GM21367 (cell line): Measurements from ENCODE around the gene TNFAIP1.
"Not testable (repeated sequence)": the region's sequence is repeated elsewhere in the genome, so short reads cannot be mapped to it uniquely, and the experiment has no call there.

ENCODE experiments used
- ATAC-seq: cut with Tn5 transposase; IDR thresholded peaks from one replicate; pipeline ENCODE4 v1.9.1; 2021; ENCODE audit not compliant: unreplicated experiment

The TNFAIP1 gene

GRCh38 chr17:28324267-28324745, 11.3 kb upstream of the TNFAIP1 start:
- no peak for ATAC-seq

DNA sequence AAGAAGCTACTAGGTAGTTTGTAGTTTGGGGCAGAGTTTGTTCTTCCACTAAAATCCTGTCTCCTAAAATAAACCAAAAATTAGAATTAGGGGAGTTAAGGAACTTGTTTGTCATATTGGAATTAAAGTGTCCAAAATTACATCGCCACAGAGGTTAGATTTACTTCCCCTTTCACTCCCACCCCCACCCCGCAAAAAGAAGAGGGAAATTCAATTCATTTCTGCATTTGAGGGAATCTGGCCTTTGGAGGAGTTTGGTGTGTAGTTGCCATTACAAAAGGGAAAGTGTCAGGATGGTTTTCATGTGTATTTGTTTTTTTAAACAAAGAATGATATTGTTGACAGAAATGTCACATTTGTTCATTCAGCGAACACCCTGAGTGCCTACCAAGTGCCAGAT, 10.8 kb upstream of the TNFAIP1 start:
- ATAC-seq, result no peak

GRCh38 chr17:28325211-28325610, 10.3 kb upstream of the TNFAIP1 start:
- ATAC-seq, result no peak

DNA sequence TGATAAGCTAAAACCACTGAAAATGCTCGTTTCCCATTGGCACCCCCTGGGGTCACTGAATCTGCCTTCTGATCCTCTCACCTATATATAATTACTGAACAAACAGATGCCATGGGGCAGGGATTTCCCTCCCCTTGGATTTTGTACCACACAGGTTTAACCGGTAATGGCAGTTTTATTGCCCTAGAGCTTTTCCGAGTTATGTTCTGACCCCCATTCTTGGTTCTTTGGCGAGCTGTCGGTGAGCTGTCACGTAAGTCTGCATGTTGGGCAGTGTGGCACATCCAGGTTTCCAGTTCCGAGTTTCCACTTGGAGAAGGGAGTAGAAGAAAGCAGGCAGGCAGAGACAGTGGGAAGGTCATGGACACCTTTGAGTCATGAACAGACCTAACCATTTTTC, 9.4 kb upstream of the TNFAIP1 start:
- no peak for ATAC-seq

DNA sequence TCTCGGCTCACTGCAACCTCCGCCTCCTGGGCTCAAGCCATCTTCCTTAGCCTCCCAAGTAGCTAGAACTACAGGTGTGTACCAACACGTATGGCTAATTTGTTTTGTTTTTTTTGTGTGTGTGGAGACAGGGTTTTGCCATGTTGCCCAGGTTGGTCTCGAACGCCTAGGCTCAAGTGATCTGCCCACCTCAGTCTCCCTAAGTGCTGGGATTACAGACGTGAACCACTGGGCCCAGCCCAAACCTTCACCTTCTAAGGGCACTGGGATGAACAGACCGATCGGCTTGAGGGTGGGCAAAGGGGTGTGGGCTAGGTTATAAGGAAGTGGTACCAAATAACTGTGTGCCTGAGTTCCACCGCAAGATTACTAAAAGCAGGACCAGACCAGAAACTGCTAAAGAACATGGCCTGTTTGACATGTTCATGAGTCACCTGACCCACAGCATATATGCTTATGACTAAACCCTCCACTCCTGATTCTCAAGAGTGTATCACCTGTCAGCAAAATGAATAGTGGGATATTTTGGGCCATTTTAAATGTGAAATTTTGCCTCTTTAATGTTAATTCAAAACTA, 8.4 kb upstream of the TNFAIP1 start:
- no peak for ATAC-seq

DNA sequence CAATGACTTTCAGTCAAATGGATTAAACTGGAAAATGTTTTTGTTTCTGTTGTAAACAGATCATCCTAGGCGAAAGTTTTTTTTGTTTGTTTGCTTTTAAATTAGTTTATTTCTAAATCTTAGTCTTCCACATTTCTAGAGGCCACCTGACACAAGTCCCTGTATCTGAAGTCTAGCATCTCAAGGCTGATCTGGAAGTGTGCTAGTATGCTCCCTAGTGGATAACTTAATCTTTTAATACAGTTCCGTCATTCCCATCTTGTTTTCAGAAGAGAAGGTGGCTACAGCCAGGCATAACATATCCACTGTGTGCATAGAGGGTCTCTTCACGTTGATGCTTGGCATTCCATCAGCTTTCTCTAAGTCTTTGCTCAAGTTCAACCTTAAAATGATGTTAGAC, 7.9 kb upstream of the TNFAIP1 start:
- no peak for ATAC-seq

DNA sequence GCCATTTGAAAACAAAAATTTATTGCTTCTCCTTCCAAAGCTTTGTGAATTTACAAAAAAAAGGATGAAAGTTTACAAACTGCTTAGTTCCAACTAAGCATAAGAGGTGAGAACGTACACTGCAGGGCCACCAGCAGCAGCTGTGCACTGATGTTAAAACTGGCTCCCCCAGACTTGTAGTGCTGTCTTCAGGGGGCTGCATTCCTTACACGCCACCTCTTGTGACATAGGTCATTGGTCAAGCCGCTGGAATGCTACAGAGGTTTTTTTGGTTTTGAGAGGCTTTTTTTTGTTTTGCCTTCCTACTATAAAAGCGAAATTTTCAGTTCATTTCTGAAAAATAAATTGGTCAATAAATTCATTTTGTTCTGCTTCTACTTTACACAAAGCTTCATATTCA, 7.2 kb upstream of the TNFAIP1 start:
- no peak for ATAC-seq

DNA sequence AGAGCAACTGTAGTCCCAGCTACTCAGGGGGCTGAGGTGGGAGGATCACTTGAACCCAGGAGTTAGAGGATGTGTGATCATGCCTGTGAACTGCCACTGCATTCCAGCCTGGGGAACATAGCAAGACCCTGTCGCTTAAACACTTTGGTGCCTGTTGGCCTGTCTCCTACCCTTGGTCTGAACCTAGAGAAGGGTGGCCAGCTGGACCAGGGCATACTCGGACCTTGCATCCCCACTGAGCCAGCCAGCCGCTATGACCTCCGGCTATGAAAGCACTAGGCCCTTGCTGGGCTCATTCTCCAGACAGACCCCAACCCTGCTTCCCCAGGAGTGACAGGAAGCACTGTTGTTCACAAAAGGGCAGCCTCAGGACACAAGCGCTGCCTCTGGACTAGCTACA, 4.9 kb upstream of the TNFAIP1 start:
- no peak for ATAC-seq

DNA sequence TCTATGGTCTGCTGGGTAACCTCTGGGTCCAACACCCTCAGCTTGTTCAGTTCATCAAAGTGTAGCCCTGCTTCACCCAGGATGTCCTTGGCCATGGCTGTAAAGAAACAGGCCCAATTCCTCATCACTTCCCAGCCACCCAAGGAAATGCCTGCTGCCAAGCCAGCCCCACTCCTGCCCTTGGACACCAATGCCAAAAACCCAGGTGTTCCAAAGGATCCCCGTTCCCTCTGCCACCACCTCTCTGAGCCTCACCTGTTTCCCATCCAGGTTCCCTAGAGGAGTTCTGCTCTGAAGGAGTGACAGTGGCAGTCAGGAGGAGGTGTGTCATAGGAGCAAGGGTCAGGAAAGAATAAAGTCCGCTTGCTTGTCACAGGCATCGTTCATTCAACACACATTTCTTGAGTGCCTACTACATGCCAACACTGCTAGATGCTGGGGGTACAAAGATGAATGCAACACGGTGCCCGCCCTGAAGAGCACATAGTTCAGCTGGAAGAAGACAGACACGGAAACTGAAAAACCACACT, 3.6 kb upstream of the TNFAIP1 start:
- ATAC-seq, result no peak

GRCh38 chr17:28333083-28333746, 2.3 kb upstream of the TNFAIP1 start:
- no peak for ATAC-seq

DNA sequence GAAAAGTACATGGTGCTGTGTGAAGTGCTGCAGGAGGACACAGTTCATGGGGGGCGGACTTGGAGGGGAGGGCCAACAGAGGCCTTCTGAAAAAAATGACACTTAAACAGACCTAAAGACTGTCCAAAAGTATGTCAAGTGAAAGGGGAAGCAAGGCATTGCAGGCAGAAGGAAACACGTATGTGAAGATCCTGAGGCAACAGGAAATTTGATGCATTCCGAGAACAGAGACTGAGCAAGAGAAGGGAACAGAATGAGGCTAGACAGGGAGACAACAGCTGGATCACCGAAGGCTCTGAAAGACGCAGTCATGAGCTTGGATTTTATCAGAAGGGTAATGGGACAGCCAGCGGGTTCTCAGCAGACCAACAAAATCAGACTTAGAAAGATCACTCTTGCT, 1.4 kb upstream of the TNFAIP1 start:
- ATAC-seq, result no peak

- no peak for ATAC-seq
Measured at GRCh38 chr17:28334666-28335200, 828 bp upstream of the TNFAIP1 start.

- ATAC-seq, result no peak
Measured at GRCh38 chr17:28335959-28336871, 654 bp downstream of the TNFAIP1 start.

DNA sequence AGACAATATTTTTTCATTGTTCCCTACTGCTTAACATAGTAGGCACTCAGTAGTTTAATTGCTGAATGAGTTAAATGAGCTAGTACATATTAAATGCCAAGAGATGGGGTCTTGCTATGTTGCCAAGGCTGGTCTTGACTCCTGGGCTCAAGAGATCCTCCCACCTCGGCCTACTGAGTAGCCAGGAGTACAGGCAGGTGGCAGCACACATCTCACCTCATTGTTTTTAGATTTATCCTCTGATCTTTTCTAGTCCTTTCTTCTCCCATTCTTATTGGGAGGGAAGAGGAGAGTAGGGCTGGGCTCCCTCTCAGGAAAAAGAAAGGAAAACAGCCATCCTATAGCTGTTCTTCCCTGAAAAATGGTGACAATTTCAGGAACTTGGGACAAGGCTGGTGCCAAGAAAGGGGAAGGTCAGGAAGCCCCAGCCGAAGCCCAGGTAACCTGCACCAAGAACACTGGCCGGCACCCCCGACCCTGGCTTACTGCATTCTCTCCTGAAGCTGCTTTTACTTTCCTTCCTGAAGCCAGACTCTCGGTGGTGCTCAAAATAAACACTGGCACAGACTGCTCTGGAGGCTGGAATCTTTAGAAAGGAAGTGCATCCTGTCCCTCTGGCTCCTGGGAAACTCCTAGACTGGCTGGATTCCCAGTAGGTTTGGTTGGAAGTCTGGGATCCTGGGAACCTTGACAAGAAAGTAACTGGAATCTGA, 2.7 kb downstream of the TNFAIP1 start:
- ATAC-seq, result no peak

- ATAC-seq, result not testable (repeated sequence)
Measured at GRCh38 chr17:28338769-28339212, 3.2 kb downstream of the TNFAIP1 start.

DNA sequence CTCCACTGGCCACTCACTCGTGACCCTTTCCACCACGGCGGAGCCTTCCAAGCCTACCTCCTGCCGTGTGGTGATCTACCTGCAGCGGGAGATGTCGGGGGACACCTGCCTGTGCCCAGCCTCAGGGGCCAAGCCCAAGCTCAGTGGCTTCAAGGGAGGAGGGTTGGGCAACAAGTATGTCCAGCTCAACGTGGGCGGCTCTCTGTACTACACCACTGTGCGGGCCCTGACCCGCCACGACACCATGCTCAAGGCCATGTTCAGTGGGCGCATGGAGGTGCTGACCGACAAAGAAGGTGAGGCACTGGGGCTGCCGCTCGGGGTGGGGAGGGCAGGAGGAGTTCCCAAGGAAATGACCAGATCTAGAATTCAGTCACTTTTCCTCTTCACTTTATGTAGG, 3.9 kb downstream of the TNFAIP1 start:
- ATAC-seq, result no peak

DNA sequence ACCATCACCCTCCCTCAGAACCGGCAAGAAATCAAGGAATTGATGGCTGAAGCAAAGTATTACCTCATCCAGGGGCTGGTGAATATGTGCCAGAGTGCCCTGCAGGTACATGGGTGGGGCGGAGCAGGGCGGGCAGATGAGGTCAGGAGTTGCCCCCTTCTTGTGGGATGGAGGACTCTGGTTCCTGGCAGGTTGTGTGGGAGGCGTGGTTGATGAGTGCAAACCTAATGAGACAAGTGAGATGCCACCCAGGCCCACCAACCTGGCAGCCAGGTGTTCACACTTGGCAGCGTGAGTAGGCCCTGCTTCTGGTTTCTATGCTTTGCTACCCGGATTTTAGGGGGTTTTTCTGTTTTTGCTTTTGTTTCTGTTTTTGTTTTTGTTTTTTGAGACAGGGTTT, 4.8 kb downstream of the TNFAIP1 start:
- ATAC-seq, result no peak

DNA sequence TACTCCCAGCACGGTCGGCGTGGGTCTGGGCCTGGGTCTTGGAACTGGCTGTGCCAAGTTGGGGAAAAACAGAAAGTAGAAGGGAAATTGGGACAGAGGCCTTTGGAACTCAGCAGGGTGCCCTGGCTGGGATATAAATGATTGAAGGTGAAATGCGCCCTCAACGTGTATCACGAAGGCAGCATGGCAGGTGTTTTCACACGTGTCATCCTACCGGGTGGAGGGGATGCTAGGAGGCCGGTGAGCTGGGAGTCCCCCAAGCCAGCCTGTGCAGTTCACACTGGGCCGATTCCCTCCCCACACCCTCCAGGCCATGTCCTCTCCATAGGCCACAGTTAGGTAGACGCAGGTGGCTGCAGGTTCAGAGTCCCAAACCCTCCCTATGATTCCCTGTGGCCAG, 6.0 kb downstream of the TNFAIP1 start:
- no peak for ATAC-seq

DNA sequence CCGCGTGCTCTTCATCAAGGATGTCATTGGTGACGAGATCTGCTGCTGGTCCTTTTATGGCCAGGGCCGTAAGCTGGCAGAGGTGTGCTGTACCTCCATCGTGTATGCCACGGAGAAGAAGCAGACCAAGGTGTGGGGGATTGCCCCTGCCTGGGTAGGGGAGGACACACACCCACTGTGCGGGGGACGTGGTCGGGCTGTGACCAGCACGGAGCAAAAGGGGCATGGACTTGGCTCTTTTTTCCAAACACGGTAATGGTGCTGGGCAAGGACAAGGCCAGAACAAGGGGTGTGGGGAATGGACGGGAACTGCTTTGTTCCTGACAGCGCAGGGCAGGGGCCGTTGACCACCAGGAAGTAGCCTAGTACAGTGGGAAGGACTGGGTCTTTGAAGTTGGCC, 6.8 kb downstream of the TNFAIP1 start:
- ATAC-seq, result no peak

- no peak for ATAC-seq
Measured at GRCh38 chr17:28343491-28343932, 8.0 kb downstream of the TNFAIP1 start.

- no peak for ATAC-seq
Measured at GRCh38 chr17:28344011-28344410, 8.4 kb downstream of the TNFAIP1 start.
